Panc1 (cell line): ENCODE data around the gene MTA2. TPM values are rescaled to one million over a fixed set of nuclear protein-coding genes. Genes with fewer than 3 reads are reported as not detected.

Experiments
- ATAC-seq: fragments of 200-7000 bp; cut with Tn5 transposase; 2 replicates; pipeline ENCODE4 v1.9.1; 2020; ENCODE audit warnings: mild to moderate bottlenecking, moderate library complexity
- BruUV-seq: library from RNA; stranded (reverse); fragments of 400-500 nt; replicated peaks from 2 replicates; lab custom pipeline; 2021; lab: Mats Ljungman, UMichigan
- CTCF ChIA-PET: fragments of 300-600 bp; sonication (Branson Sonifier 250); formaldehyde crosslinking; loops from one replicate; lab custom pipeline; 2022; ENCODE audit warnings: antibody characterized with exemption; lab: Charles Lee
- POLR2A ChIA-PET: fragments of 300-600 bp; sonication (Branson Sonifier 250); formaldehyde crosslinking; loops from one replicate; lab custom pipeline; 2022; ENCODE audit warnings: antibody characterized with exemption; lab: Charles Lee
- DNase-seq: peaks from one replicate; pipeline ENCODE4 v3.0.0-alpha.2; 2010; ENCODE audit warnings: low read depth, low spot score
- H3K27ac ChIP-seq: 2 replicates; pipeline ENCODE4 v1.5.1; 2011; ENCODE audit warnings: mild to moderate bottlenecking, low read length, inconsistent platforms
- H3K27me3 ChIP-seq: fragments of 200-500 bp; sonication (Bioruptor generic); 2 replicates; pipeline ENCODE4 v1.6.0; 2014; ENCODE audit warnings: low read length, inconsistent platforms; ENCODE audit not compliant: control insufficient read depth, insufficient read depth
- H3K36me3 ChIP-seq: fragments of 200-500 bp; sonication (Bioruptor generic); 2 replicates; pipeline ENCODE4 v1.5.1; 2014; ENCODE audit warnings: inconsistent platforms, mild to moderate bottlenecking, low read length, moderate library complexity; ENCODE audit not compliant: control insufficient read depth, insufficient read depth
- H3K4me1 ChIP-seq: 2 replicates; pipeline ENCODE4 v1.5.1; 2011; ENCODE audit warnings: inconsistent platforms, mild to moderate bottlenecking, low read length, moderate library complexity; ENCODE audit not compliant: control insufficient read depth, insufficient read depth
- H3K4me3 ChIP-seq, 2 experiments: 2 replicates each; pipeline ENCODE4 v1.5.1; 2011 to 2012; ENCODE audit warnings: low read depth in 2 of 2, low read length in 2 of 2, mild to moderate bottlenecking in 2 of 2, inconsistent platforms in 1 of 2, moderate library complexity in 1 of 2
- H3K9me3 ChIP-seq: fragments of 200-500 bp; sonication (Bioruptor generic); 2 replicates; pipeline ENCODE4 v1.5.1; 2014; ENCODE audit warnings: low read depth, mild to moderate bottlenecking, inconsistent platforms, low read length, moderate library complexity; ENCODE audit not compliant: control insufficient read depth, insufficient read depth
- POLR2AphosphoS5 ChIP-seq: IDR thresholded peaks from 2 replicates; pipeline ENCODE4 v1.6.1; 2012; ENCODE audit warnings: mild to moderate bottlenecking, low read depth, low read length, moderate library complexity
- SIN3A ChIP-seq: IDR thresholded peaks from 2 replicates; pipeline ENCODE4 v1.6.1; 2012; ENCODE audit warnings: low read depth, mild to moderate bottlenecking, low read length, moderate library complexity, borderline replicate concordance; ENCODE audit not compliant: insufficient read depth
- TCF7L2 ChIP-seq: IDR thresholded peaks from 2 replicates; pipeline ENCODE4 v1.6.1; 2011; ENCODE audit warnings: mild to moderate bottlenecking, low read depth, low read length, inconsistent platforms
- in situ Hi-C: cut with HindIII; loops from 2 replicates; pipeline ENCODE4 v1.10.0; 2016; ENCODE audit warnings: low sequenced_read_pairs, low pct_unique_long_range_greater_than_20kb
- intact Hi-C: fragments of 100-400 bp; cut with micrococcal nuclease; formaldehyde crosslinking; loops from one replicate; pipeline ENCODE4 v1.10.0; 2022; ENCODE audit not compliant: unreplicated experiment
- total RNA-seq: library from RNA; stranded (reverse); gene quantifications from one replicate; pipeline ENCODE4 v1.2.1, GENCODE V29; 2021; ENCODE audit not compliant: unreplicated experiment
- TF ChIP-seq, protein P1 (sequence below), 2 experiments: IDR thresholded peaks; 2 replicates each; pipeline ENCODE4 v1.6.1; 2011 to 2012; ENCODE audit warnings: low read depth in 2 of 2, control low read depth in 1 of 2, low read length in 1 of 2, mild to moderate bottlenecking in 1 of 2, moderate library complexity in 1 of 2; ENCODE audit not compliant: insufficient read depth in 1 of 2
- TF ChIP-seq, protein P2 (sequence below): fragments of 450-650 bp; IDR thresholded peaks from 2 replicates; pipeline ENCODE4 v1.5.1; 2017; ENCODE audit warnings: mild to moderate bottlenecking

The MTA2 gene
- total RNA-seq, 1 experiment from 2014 or later: 163 TPM

DNA sequence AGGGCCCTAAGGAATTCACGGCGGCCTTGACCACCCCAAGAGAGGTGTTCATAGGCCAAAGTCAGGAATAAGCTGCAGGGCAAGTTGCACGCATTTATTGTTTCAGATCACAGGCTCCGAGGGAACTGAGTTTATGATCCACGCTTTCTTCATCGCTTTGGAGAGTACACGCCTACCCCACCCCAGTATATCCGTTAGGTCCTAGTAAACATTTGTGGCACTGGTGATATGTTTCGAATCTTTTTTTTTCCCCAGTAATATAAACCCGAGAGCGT is 43.9 kb upstream of the MTA2 start:
- peak overlapping the region; percentile 69 to 92 for H3K4me3 ChIP-seq

DNA sequence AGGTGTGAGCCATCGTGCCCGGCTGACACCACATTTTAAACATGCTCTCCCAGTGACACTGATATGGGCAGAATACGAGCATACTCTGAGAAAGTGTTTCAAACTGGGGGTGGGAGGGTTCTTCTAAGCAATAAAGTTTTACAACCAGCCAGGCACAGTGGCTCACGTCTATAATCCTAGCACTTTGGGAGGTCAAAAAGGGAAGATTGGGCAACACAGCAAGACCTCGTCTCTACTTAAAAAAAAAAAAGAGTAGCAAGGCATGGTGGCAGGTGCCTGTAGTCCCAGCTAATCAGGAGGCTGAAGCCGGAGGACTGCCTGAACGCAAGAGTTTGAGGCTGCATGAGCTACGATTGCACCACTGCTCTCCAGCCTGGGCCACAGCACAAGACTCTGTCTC is 42.6 kb upstream of the MTA2 start:
- H3K36me3 ChIP-seq: no peaks in the 10 kb centered on the region
- ATAC-seq (no peak), DNase-seq (no peak)
- H3K27me3 ChIP-seq: no peaks in the 10 kb centered on the region
- H3K9me3 ChIP-seq: no peaks in the 10 kb centered on the region
- in situ Hi-C loops: no loop called here
- intact Hi-C loops: no loop called here
- H3K4me3 ChIP-seq: no peak overlapping the region
- TF ChIP-seq TCF7L2: no peak
- no peak for TF ChIP-seq SIN3A
- TF ChIP-seq, protein P1, sequence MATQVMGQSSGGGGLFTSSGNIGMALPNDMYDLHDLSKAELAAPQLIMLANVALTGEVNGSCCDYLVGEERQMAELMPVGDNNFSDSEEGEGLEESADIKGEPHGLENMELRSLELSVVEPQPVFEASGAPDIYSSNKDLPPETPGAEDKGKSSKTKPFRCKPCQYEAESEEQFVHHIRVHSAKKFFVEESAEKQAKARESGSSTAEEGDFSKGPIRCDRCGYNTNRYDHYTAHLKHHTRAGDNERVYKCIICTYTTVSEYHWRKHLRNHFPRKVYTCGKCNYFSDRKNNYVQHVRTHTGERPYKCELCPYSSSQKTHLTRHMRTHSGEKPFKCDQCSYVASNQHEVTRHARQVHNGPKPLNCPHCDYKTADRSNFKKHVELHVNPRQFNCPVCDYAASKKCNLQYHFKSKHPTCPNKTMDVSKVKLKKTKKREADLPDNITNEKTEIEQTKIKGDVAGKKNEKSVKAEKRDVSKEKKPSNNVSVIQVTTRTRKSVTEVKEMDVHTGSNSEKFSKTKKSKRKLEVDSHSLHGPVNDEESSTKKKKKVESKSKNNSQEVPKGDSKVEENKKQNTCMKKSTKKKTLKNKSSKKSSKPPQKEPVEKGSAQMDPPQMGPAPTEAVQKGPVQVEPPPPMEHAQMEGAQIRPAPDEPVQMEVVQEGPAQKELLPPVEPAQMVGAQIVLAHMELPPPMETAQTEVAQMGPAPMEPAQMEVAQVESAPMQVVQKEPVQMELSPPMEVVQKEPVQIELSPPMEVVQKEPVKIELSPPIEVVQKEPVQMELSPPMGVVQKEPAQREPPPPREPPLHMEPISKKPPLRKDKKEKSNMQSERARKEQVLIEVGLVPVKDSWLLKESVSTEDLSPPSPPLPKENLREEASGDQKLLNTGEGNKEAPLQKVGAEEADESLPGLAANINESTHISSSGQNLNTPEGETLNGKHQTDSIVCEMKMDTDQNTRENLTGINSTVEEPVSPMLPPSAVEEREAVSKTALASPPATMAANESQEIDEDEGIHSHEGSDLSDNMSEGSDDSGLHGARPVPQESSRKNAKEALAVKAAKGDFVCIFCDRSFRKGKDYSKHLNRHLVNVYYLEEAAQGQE (IDR thresholded peaks at IDR 0.05; ENCODE audit: insufficient read depth in 1 of 2, low read depth in 2 of 2, low read length in 1 of 2): no peak
- TF ChIP-seq, protein P2, sequence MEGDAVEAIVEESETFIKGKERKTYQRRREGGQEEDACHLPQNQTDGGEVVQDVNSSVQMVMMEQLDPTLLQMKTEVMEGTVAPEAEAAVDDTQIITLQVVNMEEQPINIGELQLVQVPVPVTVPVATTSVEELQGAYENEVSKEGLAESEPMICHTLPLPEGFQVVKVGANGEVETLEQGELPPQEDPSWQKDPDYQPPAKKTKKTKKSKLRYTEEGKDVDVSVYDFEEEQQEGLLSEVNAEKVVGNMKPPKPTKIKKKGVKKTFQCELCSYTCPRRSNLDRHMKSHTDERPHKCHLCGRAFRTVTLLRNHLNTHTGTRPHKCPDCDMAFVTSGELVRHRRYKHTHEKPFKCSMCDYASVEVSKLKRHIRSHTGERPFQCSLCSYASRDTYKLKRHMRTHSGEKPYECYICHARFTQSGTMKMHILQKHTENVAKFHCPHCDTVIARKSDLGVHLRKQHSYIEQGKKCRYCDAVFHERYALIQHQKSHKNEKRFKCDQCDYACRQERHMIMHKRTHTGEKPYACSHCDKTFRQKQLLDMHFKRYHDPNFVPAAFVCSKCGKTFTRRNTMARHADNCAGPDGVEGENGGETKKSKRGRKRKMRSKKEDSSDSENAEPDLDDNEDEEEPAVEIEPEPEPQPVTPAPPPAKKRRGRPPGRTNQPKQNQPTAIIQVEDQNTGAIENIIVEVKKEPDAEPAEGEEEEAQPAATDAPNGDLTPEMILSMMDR: no peak
- TF ChIP-seq POLR2AphosphoS5: no peak
- peaks cover 21% of the 10 kb centered on the region for H3K4me1 ChIP-seq
- BruUV-seq: no TSS peak
- CTCF ChIA-PET: no interaction called here
- H3K27ac ChIP-seq: no peak overlapping the region
- POLR2A ChIA-PET: no interaction called here

More for the DNA sequence above, 43.9 kb upstream of the MTA2 start:
- Histone ChIP-seq H3K27ac (peak overlapping the region; percentile 80), H3K27me3 (no peaks in the 10 kb centered on the region), H3K36me3 (no peaks in the 10 kb centered on the region), H3K4me1 (peaks cover 21% of the 10 kb centered on the region), H3K9me3 (no peaks in the 10 kb centered on the region)
- no peak for ATAC-seq
- no peak for DNase-seq
- TSS peak; percentile 72 for BruUV-seq
- no peak for TF ChIP-seq TCF7L2
- TF ChIP-seq, protein P2: no peak
- POLR2A ChIA-PET: interaction anchor here (0.5 to 0.6 kb wide), 2 partner anchors 23 to 39 kb away, joined by 4 to 13 read pairs; no protein-coding TSS in a partner anchor
- intact Hi-C loops (no loop called here), in situ Hi-C loops (no loop called here)
- CTCF ChIA-PET: no interaction called here

DNA sequence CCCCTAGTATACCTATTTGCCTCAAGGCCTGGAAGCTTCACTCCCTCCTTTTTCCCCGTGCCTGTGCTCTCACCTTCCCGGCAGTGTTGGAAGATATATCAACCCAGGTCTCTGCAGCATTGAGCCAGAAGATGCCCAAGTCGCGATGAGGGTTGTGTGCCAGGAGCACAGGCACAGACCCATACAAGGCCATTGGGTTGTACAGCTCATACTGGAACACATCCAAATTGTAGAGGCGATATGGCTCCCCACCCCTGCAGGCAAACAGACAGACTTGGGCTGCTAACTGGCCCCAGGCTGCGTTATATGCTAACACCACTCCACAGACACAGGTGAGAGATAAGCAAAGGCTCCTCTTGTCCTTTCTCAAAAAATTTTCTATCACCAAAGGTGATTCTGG is 30.8 kb upstream of the MTA2 start:
- Histone ChIP-seq H3K4me1 (no peaks in the 10 kb centered on the region), H3K9me3 (no peaks in the 10 kb centered on the region), H3K36me3 (peaks cover 31% of the 10 kb centered on the region), H3K27me3 (no peaks in the 10 kb centered on the region), H3K4me3 (no peak overlapping the region), H3K27ac (no peak overlapping the region)
- TF ChIP-seq SIN3A (no peak), TCF7L2 (no peak)
- TF ChIP-seq, protein P1 (IDR thresholded peaks at IDR 0.05; ENCODE audit: insufficient read depth in 1 of 2, low read depth in 2 of 2, low read length in 1 of 2): no peak
- ATAC-seq (no peak), DNase-seq (no peak)
- ChIA-PET POLR2A (no interaction called here), CTCF (no interaction called here)
- intact Hi-C loops (no loop called here), in situ Hi-C loops (no loop called here)
- BruUV-seq: no TSS peak
